Cardiac muscle cell (in vitro differentiated cells and primary cell): ENCODE measurements around the gene EFCAB6. TPM values are rescaled to one million over a fixed set of nuclear protein-coding genes. Genes with fewer than 3 reads are reported as not detected.

Experiments used
- DNase-seq, 2 donors: peaks; one replicate each; pipeline versions ENCODE4 v3.0.0 to v3.0.0-alpha.2; 2010 to 2017; ENCODE audit warnings: low read depth in 1 of 2, low spot score in 1 of 2
- H3K27ac ChIP-seq: fragments of 200-600 bp; sonication (generic); 2 replicates; pipeline ENCODE4 v1.5.1; 2016
- H3K27me3 ChIP-seq: fragments of 200-600 bp; sonication (generic); 2 replicates; pipeline ENCODE4 v1.6.0; 2016; ENCODE audit warnings: control low read depth
- H3K36me3 ChIP-seq: fragments of 200-600 bp; sonication (generic); 2 replicates; pipeline ENCODE4 v1.5.1; 2016; ENCODE audit warnings: control low read depth
- H3K4me1 ChIP-seq: fragments of 200-600 bp; sonication (generic); 2 replicates; pipeline ENCODE4 v1.8.1; 2017; ENCODE audit warnings: low read depth, mild to moderate bottlenecking, mixed run types
- H3K4me3 ChIP-seq: fragments of 200-600 bp; sonication (generic); 2 replicates; pipeline ENCODE4 v1.5.1; 2016; ENCODE audit warnings: mild to moderate bottlenecking
- H3K9me3 ChIP-seq: fragments of 200-600 bp; sonication (generic); 2 replicates; pipeline ENCODE4 v1.5.1; 2017; ENCODE audit warnings: low read depth, mild to moderate bottlenecking, control low read depth
- CTCF ChIP-seq: IDR thresholded peaks from 2 replicates; pipeline ENCODE4 v1.5.1; 2012; ENCODE audit warnings: low read depth, mild to moderate bottlenecking, low read length
- polyA plus RNA-seq: library from polyadenylated mRNA; unstranded; fragments of >200 nt; fragmentation: Nextera tagmentation; extraction: Ambion mirVana; gene quantifications from 2 replicates; pipeline ENCODE4 v1.2.1, GENCODE V29; 2016
- total RNA-seq: library from RNA; depleted of rRNA; stranded (reverse); fragments of >200 nt; gene quantifications from 2 replicates; pipeline ENCODE4 v1.2.3, GENCODE V29; 2016

EFCAB6 gene
- total and polyA plus RNA-seq, 2 experiments from 2014 or later, result 1.5 to 3.8 TPM

GRCh38 chr22:43846966-43847365 lies 34.9 kb upstream of the EFCAB6 start:
- Histone ChIP-seq H3K27me3 (no peaks in the 10 kb centered on the region), H3K27ac (no peak overlapping the region), H3K36me3 (no peaks in the 10 kb centered on the region), H3K4me3 (no peak overlapping the region), H3K9me3 (no peaks in the 10 kb centered on the region), H3K4me1 (no peaks in the 10 kb centered on the region)
- TF ChIP-seq CTCF, result no peak
- no peak for DNase-seq

- TF ChIP-seq CTCF, result no peak
- H3K27me3 ChIP-seq, result no peaks in the 10 kb centered on the region
- no peak overlapping the region for H3K27ac ChIP-seq
- H3K4me3 ChIP-seq, result no peak overlapping the region
- no peaks in the 10 kb centered on the region for H3K9me3 ChIP-seq
- DNase-seq, result no peak
- no peaks in the 10 kb centered on the region for H3K36me3 ChIP-seq
- no peaks in the 10 kb centered on the region for H3K4me1 ChIP-seq
These were observed 33.9 kb upstream of the EFCAB6 start for GRCh38 chr22:43845981-43846380.

GRCh38 chr22:43844560-43845545 lies 32.7 kb upstream of the EFCAB6 start:
- TF ChIP-seq CTCF, result no peak
- no peaks in the 10 kb centered on the region for H3K4me1 ChIP-seq

GRCh38 chr22:43843783-43844530 lies 31.9 kb upstream of the EFCAB6 start:
- H3K9me3 ChIP-seq, result no peaks in the 10 kb centered on the region
- no peaks in the 10 kb centered on the region for H3K27me3 ChIP-seq
- TF ChIP-seq CTCF, result no peak
- DNase-seq, result no peak
- H3K4me3 ChIP-seq, result no peak overlapping the region
- no peaks in the 10 kb centered on the region for H3K4me1 ChIP-seq
- H3K36me3 ChIP-seq, result no peaks in the 10 kb centered on the region
- no peak overlapping the region for H3K27ac ChIP-seq

More at GRCh38 chr22:43844560-43845545, 32.7 kb upstream of the EFCAB6 start:
- H3K27me3 ChIP-seq, result no peaks in the 10 kb centered on the region
- H3K9me3 ChIP-seq, result no peaks in the 10 kb centered on the region
- H3K4me3 ChIP-seq, result no peak overlapping the region
- H3K36me3 ChIP-seq, result no peaks in the 10 kb centered on the region
- DNase-seq, result no peak
- no peak overlapping the region for H3K27ac ChIP-seq

- DNase-seq, result no peak
- H3K4me1 ChIP-seq, result no peaks in the 10 kb centered on the region
- no peaks in the 10 kb centered on the region for H3K36me3 ChIP-seq
- H3K9me3 ChIP-seq, result no peaks in the 10 kb centered on the region
- no peak overlapping the region for H3K4me3 ChIP-seq
- H3K27me3 ChIP-seq, result no peaks in the 10 kb centered on the region
- H3K27ac ChIP-seq, result no peak overlapping the region
- no peak for TF ChIP-seq CTCF
These were observed 29.6 kb upstream of the EFCAB6 start for GRCh38 chr22:43841742-43842141.
